AG04449 (cell line): Measurements from ENCODE around the gene C19orf53.
A peak's percentile ranks its signal among the peaks of the same experiment; 100 is the strongest.
"Not testable (repeated sequence)": the region's sequence is repeated elsewhere in the genome, so short reads cannot be mapped to it uniquely, and the experiment has no call there.

ENCODE experiments used
- CTCF ChIA-PET: fragments of 350-600 bp; formaldehyde crosslinking; extraction: SDS; loops from one replicate; lab custom pipeline; 2021; ENCODE audit warnings: antibody characterized with exemption; lab: Yijun Ruan, JAX
- POLR2A ChIA-PET: fragments of 400-600, 350-600 bp; formaldehyde crosslinking; extraction: SDS; loops from one replicate; lab custom pipeline; 2020; ENCODE audit warnings: antibody characterized with exemption, inconsistent platforms; lab: Yijun Ruan, JAX
- DNase-seq: peaks from one replicate; pipeline ENCODE4 v3.0.0-alpha.2; 2010; ENCODE audit warnings: low read depth, low spot score
- H3K4me3 ChIP-seq: 2 replicates; pipeline ENCODE4 v1.5.1; 2011; ENCODE audit warnings: low read depth, mild to moderate bottlenecking, control low read depth, low read length
- TF ChIP-seq, protein P1 (sequence below): IDR thresholded peaks from one replicate; pipeline ENCODE4 v1.5.1; 2011; ENCODE audit warnings: mild to moderate bottlenecking, moderate library complexity, low read length, control low read depth, inconsistent platforms; ENCODE audit not compliant: insufficient read depth; ENCODE audit errors: missing control alignments

C19orf53 gene

GRCh38 chr19:13747098-13747453, 27.2 kb upstream of the C19orf53 start:
- H3K4me3 ChIP-seq, result peak overlapping the region; percentile 80
- CTCF ChIA-PET, result interaction anchor here (1.2 to 1.3 kb wide), 2 partner anchors 15 to 499 kb away, joined by 3 to 4 read pairs; no protein-coding TSS in a partner anchor
- POLR2A ChIA-PET, result interaction anchor here (1.2 to 2.3 kb wide), 3 partner anchors 16 to 693 kb away, joined by 3 to 11 read pairs (median 11); partner anchors contain the start of gene C19orf53
- no peak for DNase-seq
- TF ChIP-seq, protein P1, sequence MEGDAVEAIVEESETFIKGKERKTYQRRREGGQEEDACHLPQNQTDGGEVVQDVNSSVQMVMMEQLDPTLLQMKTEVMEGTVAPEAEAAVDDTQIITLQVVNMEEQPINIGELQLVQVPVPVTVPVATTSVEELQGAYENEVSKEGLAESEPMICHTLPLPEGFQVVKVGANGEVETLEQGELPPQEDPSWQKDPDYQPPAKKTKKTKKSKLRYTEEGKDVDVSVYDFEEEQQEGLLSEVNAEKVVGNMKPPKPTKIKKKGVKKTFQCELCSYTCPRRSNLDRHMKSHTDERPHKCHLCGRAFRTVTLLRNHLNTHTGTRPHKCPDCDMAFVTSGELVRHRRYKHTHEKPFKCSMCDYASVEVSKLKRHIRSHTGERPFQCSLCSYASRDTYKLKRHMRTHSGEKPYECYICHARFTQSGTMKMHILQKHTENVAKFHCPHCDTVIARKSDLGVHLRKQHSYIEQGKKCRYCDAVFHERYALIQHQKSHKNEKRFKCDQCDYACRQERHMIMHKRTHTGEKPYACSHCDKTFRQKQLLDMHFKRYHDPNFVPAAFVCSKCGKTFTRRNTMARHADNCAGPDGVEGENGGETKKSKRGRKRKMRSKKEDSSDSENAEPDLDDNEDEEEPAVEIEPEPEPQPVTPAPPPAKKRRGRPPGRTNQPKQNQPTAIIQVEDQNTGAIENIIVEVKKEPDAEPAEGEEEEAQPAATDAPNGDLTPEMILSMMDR, result no peak

DNA sequence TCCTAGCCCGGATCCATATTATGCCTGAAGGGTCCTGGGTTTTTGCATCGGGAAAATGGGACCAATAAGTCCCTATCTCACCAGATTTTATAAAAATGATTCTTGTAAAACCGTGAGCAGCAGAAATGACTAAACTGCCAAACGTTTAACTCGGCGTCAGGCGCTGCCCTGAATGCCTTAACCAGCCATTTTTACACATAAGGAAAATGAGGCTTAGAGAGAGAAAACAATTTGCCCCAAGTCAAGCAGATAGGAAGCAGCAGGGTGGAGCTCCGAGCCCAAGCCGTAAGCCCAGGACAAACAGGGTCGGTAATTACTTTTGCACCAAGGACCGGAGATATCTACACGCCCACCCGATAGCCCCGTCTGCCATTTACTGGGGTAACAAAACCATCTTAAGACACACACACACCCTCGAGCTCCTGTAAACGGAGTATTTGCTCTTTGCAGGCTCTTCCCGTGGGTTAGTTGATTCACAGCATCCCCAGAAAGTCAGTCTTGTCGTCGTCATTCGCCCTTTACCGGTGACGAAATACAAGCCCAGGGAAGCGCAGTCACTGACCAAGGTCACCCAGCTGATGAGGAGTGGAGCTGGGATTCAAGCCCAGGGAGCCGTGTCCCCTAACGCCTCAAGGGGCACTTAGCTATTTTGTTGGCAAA, 26.0 kb upstream of the C19orf53 start:
- H3K4me3 ChIP-seq, result peak overlapping the region; percentile 80

DNA sequence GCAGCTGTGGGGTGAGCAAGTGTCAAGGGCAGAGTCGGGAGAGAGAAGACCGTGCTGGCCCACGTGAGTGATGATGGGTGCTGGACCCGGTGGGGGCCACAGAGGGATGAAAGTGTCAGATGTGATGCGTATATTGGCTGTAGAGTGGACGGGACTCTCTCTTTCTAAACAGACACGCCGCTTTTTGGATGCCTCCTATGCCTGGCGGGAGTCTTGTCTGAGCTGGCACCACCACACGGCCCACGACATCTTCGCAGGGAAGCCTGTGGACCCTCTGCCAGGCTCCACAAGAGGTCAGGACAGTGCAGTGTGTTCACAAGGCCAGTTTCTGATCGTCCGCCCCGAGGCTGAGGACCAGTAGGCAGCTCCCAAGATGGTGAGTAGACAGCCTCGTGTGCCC, 22.8 kb upstream of the C19orf53 start:
- POLR2A ChIA-PET, result no interaction called here
- TF ChIP-seq, protein P1, result no peak
- no peak overlapping the region for H3K4me3 ChIP-seq
- DNase-seq, result no peak
- CTCF ChIA-PET, result interaction anchor here (1.2 kb wide), 1 partner anchor 9 kb away, joined by 3 read pairs; no protein-coding TSS in a partner anchor

More for the DNA sequence above, 26.0 kb upstream of the C19orf53 start:
- TF ChIP-seq, protein P1, result no peak
- POLR2A ChIA-PET, result interaction anchor here (1.1 to 2.3 kb wide), 4 partner anchors 15 to 694 kb away, joined by 3 to 11 read pairs (median 7); partner anchors contain the start of gene C19orf53
- CTCF ChIA-PET, result interaction anchor here (0.9 to 2.4 kb wide), 11 partner anchors 11 to 500 kb away, joined by 3 to 9 read pairs (median 3); partner anchors contain the start of gene MRI1
- no peak for DNase-seq

DNA sequence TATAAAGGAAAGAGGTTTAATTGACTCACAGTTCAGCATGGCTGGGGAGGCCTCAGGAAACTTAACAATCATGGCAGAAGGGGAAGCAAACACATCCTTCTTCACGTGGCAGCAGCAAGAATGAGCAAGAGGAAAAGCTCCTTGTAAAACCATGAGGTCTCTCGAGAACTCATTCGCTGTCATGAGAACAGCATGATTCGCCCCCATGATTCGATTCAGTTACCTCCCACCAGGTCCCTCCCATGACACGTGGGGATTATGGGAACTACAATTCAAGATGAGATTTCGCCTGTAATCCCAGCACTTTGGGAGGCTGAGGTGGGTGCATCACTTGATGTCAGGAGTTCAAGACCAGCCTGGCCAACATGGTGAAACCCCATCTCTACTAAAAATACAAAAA, 20.6 kb upstream of the C19orf53 start:
- DNase-seq, POLR2A ChIA-PET, CTCF ChIA-PET, H3K4me3 ChIP-seq: not testable (repeated sequence)

DNA sequence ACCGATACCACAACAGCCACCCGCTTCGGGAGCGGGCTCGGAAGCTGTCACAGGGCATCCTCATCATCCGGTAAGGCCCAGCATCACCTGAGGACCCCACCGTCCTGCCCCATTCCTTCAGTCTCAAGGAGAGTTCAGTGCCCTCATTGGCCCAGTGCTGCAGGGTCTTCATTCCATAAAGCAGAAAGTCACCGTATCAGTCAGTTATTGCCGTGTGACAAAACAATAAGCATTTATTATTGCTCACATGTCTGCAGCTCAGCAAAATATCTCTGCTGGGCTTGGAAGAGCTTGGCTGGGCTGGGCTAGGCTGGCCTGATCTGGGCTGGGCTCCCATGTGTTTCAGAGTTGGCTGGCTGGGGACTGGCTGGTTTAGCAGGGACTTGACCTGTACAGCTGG, 18.0 kb upstream of the C19orf53 start:
- CTCF ChIA-PET, result no interaction called here

GRCh38 chr19:13757805-13758772, 16.2 kb upstream of the C19orf53 start:
- CTCF ChIA-PET, result no interaction called here
- no peak overlapping the region for H3K4me3 ChIP-seq
- no peak for DNase-seq
- TF ChIP-seq, protein P1, result no peak
- POLR2A ChIA-PET, result no interaction called here

More for the DNA sequence above, 18.0 kb upstream of the C19orf53 start:
- TF ChIP-seq, protein P1, result no peak
- no peak overlapping the region for H3K4me3 ChIP-seq
- no peak for DNase-seq
- POLR2A ChIA-PET, result interaction anchor here (1.0 kb wide), 1 partner anchor 8 kb away, joined by 5 read pairs; the partner anchor contains the start of gene MRI1
